HG03457 (cell line): Measurements from ENCODE around the gene ADAMTS14.

Source experiments
- ATAC-seq: cut with Tn5 transposase; IDR thresholded peaks from one replicate; pipeline ENCODE4 v1.9.1; 2021; ENCODE audit warnings: moderate number of reproducible peaks; ENCODE audit not compliant: unreplicated experiment

ADAMTS14 gene

GRCh38 chr10:70781461-70782051 is 109.2 kb downstream of the ADAMTS14 start:
- no peak for ATAC-seq

- no peak for ATAC-seq
These were observed 109.9 kb downstream of the ADAMTS14 start for GRCh38 chr10:70782086-70782745.

GRCh38 chr10:70782746-70783680 is 110.7 kb downstream of the ADAMTS14 start:
- no peak for ATAC-seq

- no peak for ATAC-seq
These were observed 111.7 kb downstream of the ADAMTS14 start for GRCh38 chr10:70784016-70784415.

GRCh38 chr10:70784471-70784870 is 112.2 kb downstream of the ADAMTS14 start:
- ATAC-seq = no peak

- ATAC-seq = no peak
These were observed 112.9 kb downstream of the ADAMTS14 start, which contains the start of gene TBATA for GRCh38 chr10:70785190-70785589. TBATA (minus strand) TSS chr10:70785377; CDS start chr10:70783379, 1,998 bp downstream.

GRCh38 chr10:70786799-70787415 is 114.6 kb downstream of the ADAMTS14 start:
- ATAC-seq = no peak

GRCh38 chr10:70791386-70792039 is 119.2 kb downstream of the ADAMTS14 start:
- no peak for ATAC-seq

GRCh38 chr10:70795613-70796012 is 123.3 kb downstream of the ADAMTS14 start:
- no peak for ATAC-seq

- ATAC-seq = no peak
These were observed 125.5 kb downstream of the ADAMTS14 start for GRCh38 chr10:70797840-70798239.

GRCh38 chr10:70799124-70799523 is 126.8 kb downstream of the ADAMTS14 start:
- ATAC-seq = no peak

- ATAC-seq = no peak
These were observed 129.5 kb downstream of the ADAMTS14 start for GRCh38 chr10:70801854-70802253.

- ATAC-seq = no peak
These were observed 131.6 kb downstream of the ADAMTS14 start for GRCh38 chr10:70803775-70804420.

GRCh38 chr10:70804421-70804808 is 132.1 kb downstream of the ADAMTS14 start:
- ATAC-seq = no peak

GRCh38 chr10:70805619-70806215 is 133.4 kb downstream of the ADAMTS14 start:
- no peak for ATAC-seq

- ATAC-seq = no peak
These were observed 134.5 kb downstream of the ADAMTS14 start for GRCh38 chr10:70806841-70807240.

GRCh38 chr10:70807556-70807955 is 135.2 kb downstream of the ADAMTS14 start:
- ATAC-seq = no peak

GRCh38 chr10:70809011-70809611 is 136.8 kb downstream of the ADAMTS14 start:
- no peak for ATAC-seq

GRCh38 chr10:70809726-70810125 is 137.4 kb downstream of the ADAMTS14 start:
- ATAC-seq = no peak
